ENCODE measurements around the gene LYPD4.

DNA sequence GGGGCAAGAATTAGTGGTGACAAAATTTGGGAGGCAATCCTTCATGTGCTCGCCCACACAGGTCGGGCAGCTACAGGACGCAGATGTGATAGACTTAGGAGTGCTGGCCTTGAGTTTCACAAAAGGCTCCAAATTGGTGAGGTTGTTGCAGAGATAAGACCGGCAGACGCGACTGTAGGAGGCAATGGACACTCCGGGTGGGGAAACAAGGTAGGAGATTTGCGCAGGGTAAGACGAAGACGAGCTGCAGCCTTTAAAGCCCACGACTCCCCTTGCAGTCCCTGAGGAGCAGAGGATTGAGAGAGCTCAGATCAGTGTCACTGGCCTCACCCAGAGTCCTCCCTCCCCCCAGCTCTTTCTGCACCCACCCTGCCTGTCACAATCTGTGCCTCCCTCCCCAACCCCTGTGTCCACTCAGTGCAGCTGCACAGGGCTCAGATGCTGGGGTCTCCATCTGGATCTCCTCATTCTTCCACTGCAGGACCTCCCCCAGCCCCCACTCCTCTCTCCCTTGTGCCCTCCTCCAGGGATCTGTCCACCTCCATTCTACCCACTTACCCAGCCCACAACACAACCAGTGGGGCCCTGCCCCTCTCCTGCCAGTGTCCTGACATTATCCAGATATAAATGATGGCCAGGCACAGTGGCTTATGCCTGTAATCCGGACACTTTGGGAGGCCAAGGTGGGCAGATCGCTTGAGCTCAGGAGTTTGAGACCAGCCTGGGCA is 6.3 kb downstream of the LYPD4 start:
- TF ChIP-seq, protein P1, sequence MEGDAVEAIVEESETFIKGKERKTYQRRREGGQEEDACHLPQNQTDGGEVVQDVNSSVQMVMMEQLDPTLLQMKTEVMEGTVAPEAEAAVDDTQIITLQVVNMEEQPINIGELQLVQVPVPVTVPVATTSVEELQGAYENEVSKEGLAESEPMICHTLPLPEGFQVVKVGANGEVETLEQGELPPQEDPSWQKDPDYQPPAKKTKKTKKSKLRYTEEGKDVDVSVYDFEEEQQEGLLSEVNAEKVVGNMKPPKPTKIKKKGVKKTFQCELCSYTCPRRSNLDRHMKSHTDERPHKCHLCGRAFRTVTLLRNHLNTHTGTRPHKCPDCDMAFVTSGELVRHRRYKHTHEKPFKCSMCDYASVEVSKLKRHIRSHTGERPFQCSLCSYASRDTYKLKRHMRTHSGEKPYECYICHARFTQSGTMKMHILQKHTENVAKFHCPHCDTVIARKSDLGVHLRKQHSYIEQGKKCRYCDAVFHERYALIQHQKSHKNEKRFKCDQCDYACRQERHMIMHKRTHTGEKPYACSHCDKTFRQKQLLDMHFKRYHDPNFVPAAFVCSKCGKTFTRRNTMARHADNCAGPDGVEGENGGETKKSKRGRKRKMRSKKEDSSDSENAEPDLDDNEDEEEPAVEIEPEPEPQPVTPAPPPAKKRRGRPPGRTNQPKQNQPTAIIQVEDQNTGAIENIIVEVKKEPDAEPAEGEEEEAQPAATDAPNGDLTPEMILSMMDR (conservative IDR thresholded peaks at IDR 0.05): no peak
- TF ChIP-seq ZFX (IDR thresholded peaks at IDR 0.05): no peak
